Mononuclear cell (primary cell): ENCODE data around the gene STPG1. TPM values are rescaled to one million over a fixed set of nuclear protein-coding genes. Genes with fewer than 3 reads are reported as not detected.

ENCODE experiments used
- H3K27me3 ChIP-seq: 2 replicates; pipeline ENCODE4 v1.6.0; 2011; ENCODE audit warnings: low read length, control low read depth; ENCODE audit not compliant: insufficient read depth
- H3K4me1 ChIP-seq: 2 replicates; pipeline ENCODE4 v1.5.1; 2011; ENCODE audit warnings: mild to moderate bottlenecking, low read length, control low read depth; ENCODE audit not compliant: insufficient read depth
- H3K4me3 ChIP-seq: 2 replicates; pipeline ENCODE4 v1.5.1; 2011; ENCODE audit warnings: mild to moderate bottlenecking, low read length, moderate library complexity
- H3K9me3 ChIP-seq: 2 replicates; pipeline ENCODE4 v1.5.1; 2011; ENCODE audit warnings: low read depth, mild to moderate bottlenecking, control low read depth, low read length
- total RNA-seq: library from RNA; depleted of rRNA; stranded (reverse); fragments of >200 nt; gene quantifications from one replicate; pipeline ENCODE4 v1.2.3, GENCODE V29; 2012

The STPG1 gene
- total RNA-seq, 1 donor: 1.6 TPM

DNA sequence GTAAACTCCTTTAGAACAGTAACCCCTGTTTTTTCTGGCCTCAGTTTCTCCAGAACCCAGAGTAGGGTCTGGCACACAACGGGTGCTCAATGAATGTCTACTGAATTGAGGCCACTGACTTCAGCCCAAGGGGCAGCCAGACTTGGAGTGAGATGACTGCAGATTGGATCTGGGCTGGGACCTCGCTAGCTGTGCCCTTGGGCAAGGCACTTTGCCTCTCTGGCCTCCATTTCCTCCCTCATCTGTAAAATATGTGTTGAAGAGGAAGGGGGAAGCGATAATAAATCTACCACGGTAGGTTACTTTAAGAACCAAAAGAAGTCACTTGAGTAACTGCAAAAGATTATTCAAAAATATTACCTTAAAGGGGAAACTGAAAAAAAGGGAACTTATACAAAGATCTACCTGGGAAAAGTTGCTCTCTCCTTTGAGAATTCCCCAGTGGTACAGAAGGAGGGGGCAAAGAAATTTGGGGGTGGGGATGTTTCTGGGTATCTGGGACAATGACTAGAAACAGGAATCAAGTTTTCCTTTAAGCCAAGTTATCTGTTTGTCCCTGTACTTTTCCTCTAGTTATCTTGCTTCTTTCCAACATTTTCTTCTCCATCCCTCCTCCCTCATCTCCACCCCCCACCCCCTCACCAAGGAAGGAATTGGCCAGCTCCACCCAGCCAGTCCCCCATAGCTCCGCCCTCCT lies 94.8 kb downstream of the STPG1 start:
- H3K27me3 ChIP-seq: peaks cover 67% of the 10 kb centered on the region
- no peaks in the 10 kb centered on the region for H3K9me3 ChIP-seq
- H3K4me3 ChIP-seq: no peak overlapping the region
- peaks cover 38% of the 10 kb centered on the region for H3K4me1 ChIP-seq

DNA sequence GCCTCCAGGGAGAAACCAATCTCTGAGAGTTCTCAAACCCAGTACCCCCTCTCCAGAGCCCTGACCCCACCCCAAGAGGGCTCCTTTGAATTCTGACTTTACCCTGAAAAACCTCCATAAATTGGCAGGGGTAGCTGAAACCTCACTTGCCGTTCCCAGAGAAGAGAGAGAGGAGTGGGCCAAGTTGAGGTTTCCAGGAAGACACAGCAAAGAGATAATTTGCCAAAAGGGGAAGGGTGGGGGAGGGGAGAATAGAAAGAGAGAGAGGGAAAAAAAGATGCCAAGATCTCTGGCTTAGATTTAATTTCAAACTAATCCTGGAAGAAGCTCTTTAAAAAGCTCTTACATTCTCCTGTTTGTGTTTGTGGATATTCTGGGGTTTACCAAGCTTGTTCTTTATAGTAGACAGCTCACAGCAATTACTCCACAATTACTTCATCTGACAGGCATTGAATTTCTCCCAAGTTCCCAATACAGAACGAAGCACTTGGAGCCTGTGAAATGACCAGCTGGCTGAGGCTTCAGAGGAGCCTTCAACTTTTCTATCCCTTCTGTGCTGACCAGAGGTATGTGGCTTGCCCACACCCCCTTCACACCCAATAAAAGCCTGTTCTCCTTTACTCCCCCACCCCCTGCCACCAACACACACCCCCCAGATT lies 95.5 kb downstream of the STPG1 start:
- Histone ChIP-seq H3K4me1 (peaks cover 38% of the 10 kb centered on the region), H3K27me3 (peaks cover 60% of the 10 kb centered on the region), H3K4me3 (no peak overlapping the region), H3K9me3 (no peaks in the 10 kb centered on the region)

DNA sequence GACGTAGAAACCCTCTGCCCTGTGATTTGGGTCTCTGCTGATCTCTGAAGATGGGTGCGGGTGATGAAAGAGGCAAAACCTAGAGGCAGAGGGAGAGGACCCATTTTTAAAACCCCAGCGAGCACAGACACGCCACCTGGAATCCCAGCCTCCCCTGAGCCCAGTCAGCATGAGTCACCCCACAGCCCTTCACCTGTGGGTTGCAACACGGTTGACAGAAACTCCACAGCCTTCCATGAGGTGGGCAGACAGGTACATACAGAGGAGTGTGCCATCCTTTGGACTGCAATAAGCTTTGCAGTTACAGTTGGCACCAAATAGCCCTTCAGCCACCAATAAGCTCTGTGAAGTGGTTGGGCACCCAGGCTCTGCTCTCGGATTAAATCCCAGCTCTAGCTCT lies 96.5 kb downstream of the STPG1 start:
- H3K27me3 ChIP-seq: peaks cover 50% of the 10 kb centered on the region
- no peaks in the 10 kb centered on the region for H3K9me3 ChIP-seq
- peaks cover 30% of the 10 kb centered on the region for H3K4me1 ChIP-seq
- H3K4me3 ChIP-seq: no peak overlapping the region

DNA sequence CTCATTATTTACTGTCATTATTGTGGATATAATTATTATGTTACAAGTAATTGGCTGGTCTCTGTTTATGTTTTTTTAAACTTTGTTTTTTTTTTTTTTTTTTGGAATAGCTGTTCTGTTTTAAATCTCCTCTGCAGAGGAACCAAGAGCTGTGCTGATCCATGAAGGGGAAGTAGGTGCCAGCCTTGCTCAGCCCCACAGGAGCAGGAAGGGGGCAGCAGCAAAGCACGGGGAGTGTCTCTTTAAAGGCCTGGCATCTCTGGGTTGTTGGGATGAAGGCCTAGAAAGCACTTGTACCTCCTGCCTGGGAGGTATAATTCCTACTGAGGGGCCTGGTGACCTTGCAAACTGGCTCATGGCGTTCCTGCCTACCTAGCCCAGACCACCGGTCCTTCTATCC lies 96.9 kb downstream of the STPG1 start:
- H3K4me1 ChIP-seq: peaks cover 26% of the 10 kb centered on the region
- peaks cover 46% of the 10 kb centered on the region for H3K27me3 ChIP-seq
- no peaks in the 10 kb centered on the region for H3K9me3 ChIP-seq
- no peak overlapping the region for H3K4me3 ChIP-seq

DNA sequence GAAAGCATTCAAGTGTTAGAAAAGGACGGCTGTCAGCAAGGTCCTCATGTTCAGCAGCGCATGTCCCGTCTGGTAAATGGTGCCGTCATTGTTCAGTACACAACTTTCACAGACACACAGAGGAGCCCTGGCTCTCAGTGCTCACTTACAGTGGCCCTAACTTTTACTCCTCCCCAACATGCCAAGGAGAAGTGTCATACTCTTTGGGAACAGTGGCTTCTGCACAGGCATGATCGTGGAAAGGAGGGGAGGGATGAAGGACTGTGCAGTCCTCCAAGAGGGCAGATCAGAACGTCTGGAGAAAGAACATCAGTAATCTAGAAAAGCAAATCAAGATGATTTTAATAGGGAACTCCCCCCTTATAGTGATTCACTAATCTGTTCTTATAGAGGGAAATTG lies 98.2 kb downstream of the STPG1 start:
- H3K27me3 ChIP-seq: peaks cover 34% of the 10 kb centered on the region
- no peaks in the 10 kb centered on the region for H3K9me3 ChIP-seq
- peaks cover 17% of the 10 kb centered on the region for H3K4me1 ChIP-seq
- no peak overlapping the region for H3K4me3 ChIP-seq

DNA sequence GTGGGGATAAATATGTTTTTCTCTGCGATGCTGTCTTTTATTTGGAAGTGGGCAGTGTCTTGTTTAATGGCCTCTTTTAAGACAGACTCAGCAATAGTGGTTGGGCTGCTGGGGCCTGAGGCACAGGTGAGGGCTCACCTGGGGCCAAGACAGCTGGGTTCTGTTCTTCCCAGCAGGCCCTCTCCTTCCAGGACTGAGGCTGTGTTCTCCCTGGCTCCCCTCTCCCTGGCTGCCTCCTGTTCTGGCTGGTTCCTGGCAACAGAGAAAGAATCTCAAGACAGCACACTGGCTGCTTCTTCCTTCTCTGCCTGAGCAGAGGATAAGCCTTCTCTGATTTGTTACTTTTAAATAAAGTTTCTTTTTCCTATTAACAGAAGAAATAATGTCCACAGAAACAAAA lies 101.8 kb downstream of the STPG1 start:
- H3K4me1 ChIP-seq: no peaks in the 10 kb centered on the region

DNA sequence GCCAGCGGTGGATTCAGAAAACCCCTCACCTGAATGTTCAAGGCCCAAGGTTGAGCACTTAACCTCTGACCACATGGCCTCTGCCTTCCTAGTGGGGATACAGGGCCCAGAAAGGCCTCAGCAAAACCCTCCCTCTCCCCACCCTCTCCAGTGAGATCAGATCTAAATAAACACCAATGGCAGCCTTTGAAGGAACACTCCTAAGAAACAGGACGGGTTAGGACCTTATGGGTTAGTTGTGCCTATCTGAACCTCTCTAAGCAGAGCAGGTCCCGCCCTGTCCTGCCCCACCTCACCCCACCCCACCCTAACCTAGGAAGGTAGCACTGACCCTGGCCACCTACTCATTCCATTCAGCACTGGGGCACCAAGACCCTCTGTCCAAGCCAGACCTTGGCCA lies 102.3 kb downstream of the STPG1 start:
- H3K4me1 ChIP-seq: no peaks in the 10 kb centered on the region
- no peaks in the 10 kb centered on the region for H3K27me3 ChIP-seq
- H3K9me3 ChIP-seq: no peaks in the 10 kb centered on the region
- H3K4me3 ChIP-seq: no peak overlapping the region

More for the DNA sequence above, 101.8 kb downstream of the STPG1 start:
- no peaks in the 10 kb centered on the region for H3K27me3 ChIP-seq
- H3K4me3 ChIP-seq: no peak overlapping the region
- H3K9me3 ChIP-seq: no peaks in the 10 kb centered on the region

DNA sequence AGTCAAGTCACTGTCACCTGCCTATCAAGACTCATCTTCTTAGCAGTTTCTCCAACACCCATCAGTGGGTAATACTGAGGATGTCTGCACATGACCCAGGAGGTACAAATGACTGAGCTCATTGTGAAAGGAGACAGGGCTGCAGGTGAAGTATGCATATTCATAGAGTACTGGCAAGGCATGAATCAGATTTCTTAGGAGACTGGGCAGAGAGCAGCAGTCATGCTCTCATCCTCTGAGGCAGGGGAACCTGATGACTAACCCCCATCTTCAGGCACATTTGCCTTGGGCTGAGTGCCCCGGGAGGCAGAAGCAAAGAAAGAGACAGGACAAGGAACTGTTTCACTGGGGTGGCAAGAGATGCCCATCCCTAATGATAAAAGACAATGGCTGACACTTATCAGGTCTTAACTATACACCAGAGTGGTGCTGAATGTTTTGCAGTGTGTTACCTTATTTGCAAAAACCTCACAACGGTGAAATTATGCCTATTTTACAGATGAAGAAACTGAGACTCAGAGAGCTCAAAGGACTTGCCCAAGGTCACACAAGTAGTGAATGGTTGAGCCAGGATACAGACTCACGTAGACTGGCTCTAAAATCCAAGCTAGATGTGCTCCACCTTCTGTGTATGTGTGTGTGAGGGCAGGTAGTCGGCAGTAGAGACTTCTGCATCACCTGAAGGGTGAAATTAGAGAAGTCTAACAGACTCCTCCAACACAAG lies 103.7 kb downstream of the STPG1 start:
- Histone ChIP-seq H3K4me3 (no peak overlapping the region), H3K4me1 (no peaks in the 10 kb centered on the region)

DNA sequence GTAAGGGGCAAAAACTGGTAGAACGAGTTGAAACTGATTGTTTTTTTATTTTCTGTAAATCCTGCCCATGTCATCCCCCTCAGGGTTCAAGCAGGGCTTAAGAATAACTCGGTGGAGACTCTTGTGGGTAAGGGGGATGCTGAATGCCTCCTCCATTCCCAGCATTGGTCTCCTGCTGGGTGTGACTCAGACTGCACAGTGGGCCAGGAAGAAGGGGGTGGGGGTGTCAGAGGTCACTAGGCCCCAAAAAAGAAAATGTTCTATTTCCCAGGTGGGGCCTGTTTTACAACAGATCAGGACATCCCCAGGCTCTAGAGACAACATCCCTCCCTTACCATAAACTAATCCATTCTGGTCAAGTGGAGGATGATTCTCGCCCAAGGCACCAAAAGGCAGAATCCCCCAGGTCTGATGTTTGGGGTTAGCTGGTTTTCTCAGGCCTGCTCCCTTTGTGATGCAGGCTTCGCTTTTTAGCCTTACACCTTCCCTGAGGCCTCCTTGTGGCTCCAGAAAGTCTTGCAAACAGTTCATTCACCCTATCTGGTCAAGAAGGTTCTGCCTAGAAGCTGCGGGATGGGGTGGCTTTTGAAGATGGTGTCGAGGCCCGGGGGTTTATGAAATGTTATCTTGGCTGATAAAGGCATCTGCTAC lies 105.1 kb downstream of the STPG1 start:
- Histone ChIP-seq H3K4me3 (no peak overlapping the region), H3K9me3 (no peaks in the 10 kb centered on the region), H3K4me1 (no peaks in the 10 kb centered on the region), H3K27me3 (no peaks in the 10 kb centered on the region)

More for the DNA sequence above, 103.7 kb downstream of the STPG1 start:
- Histone ChIP-seq H3K9me3 (no peaks in the 10 kb centered on the region), H3K27me3 (no peaks in the 10 kb centered on the region)

Other genes with a start within 250 kb of the STPG1 start
- 1.6 TPM for gene IFNLR1, start 226.5 kb downstream of the STPG1 start, total RNA-seq
- gene GRHL3, start 94.4 kb downstream of the STPG1 start, total RNA-seq: not detected
- 17.9 TPM for gene NIPAL3, start 2.0 kb upstream of the STPG1 start, total RNA-seq
- 122 TPM for gene RCAN3, start 89.1 kb upstream of the STPG1 start, total RNA-seq
- gene NCMAP, start 142.3 kb upstream of the STPG1 start, total RNA-seq: 0.10 TPM
- 193 TPM for gene SRRM1, start 229.5 kb upstream of the STPG1 start, total RNA-seq